Activated T-cell treated with anti-CD3 and anti-CD28 coated beads for 24 hours (primary cell): Measurements from ENCODE around the gene DOP1B.
"Not testable (repeated sequence)": the region's sequence is repeated elsewhere in the genome, so short reads cannot be mapped to it uniquely, and the experiment has no call there.

Experiments
- DNase-seq: peaks from one replicate; pipeline ENCODE4 v3.0.0-alpha.2; 2020; ENCODE audit warnings: low read depth

DOP1B gene

DNA sequence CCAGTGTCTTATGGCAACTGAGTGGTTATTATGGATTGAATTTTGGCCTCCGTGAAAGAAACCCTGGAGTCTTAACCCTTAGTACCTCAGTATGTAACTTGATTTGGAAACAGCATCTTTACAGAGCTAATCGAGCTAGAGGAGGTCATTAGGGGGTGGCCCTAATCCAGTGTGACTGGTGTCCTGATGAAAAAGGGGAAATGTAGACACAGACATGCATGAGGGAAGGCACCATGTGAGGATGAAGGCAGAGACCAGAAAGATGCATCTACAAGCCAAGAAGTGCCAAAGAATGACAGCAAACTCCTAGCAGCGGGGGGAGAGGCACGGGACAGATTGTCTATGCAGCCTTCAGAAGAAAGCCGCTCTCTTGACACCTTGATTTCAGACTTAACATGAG lies 14.7 kb downstream of the DOP1B start:
- DNase-seq, result no peak

DNA sequence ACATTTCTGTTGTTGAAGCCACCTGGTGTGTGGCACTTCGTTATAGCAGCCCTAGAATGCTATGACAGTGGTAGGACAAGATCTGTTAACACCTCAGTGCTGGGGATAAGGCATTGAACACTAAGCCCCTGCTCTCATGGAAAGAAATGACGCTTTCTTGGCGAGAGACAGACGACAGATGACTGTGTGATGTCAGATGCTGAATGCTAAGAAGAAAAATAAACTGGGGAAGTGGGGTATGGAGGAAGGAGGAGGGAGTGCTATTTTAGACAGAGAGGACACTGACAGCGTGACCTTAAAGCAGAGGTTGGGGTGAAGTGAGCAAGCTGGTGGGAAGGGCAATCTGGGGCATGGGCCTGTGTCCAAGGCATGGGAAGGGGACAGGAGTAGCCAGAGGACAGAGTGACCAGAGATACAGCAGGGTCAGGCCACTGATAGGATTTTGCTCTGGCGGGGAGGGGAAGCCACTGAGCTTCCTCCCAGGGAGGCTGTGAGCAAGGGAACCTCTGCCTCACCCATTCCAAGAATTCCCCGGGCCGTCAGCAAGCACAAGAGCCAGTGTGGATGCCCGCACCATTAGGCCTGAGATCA lies 15.2 kb downstream of the DOP1B start:
- no peak for DNase-seq

DNA sequence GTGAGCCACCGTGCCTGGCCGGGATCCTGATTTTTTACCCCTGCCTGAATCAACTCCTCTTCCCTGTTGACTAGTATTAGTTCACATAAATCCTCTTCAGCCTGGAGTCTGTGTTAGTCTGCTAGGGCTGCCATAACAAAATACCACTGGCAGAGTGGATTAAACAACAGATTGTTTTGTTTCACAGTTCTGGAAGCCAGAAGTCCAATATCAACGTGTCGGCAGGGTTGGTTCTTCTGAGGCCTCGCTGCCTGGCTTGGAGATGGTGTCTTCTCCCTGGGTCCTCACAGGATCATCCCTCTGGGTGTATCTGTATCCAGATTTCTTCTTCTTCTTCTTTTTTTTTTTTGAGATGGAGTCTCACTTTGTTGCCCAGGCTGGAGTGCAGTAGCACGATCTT lies 18.2 kb downstream of the DOP1B start:
- no peak for DNase-seq

DNA sequence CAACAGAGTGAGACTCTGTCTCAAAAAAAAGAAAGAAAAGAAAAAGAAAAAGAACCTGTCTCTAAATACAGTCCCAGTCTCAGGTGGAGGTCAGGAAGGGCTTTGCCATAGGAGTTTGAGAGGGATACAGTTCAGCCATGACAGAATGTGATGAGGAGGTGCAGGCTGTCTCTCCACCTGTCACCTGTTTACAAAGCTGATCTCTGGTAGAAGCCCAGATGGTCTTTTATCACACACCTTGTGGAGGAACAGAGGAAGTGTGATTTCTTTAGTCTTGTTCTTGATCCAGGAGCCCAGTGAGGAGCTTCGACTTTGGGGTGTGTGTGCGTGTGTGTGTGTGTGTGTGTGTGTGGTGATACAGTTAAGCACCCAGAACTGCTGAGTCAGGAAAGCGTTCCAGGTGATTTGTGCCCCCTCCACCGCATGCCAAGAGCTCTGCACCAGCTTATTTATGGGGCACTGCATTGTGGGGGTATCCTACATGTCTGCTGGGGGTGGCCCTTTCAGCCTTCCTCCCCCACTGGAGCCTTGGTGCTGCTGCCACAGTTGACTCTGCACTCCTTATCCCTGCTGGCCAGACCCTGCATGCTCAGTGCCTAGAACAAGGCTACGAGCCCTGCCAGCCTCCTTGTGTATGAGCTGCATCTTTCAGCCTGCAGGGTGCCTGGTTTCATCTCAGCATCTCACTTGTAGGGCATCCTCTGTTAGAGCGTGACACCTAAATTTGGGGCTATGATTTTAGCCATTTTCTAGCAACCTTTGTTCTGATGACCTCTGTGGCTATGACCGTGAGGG lies 19.3 kb downstream of the DOP1B start:
- DNase-seq, result no peak

DNA sequence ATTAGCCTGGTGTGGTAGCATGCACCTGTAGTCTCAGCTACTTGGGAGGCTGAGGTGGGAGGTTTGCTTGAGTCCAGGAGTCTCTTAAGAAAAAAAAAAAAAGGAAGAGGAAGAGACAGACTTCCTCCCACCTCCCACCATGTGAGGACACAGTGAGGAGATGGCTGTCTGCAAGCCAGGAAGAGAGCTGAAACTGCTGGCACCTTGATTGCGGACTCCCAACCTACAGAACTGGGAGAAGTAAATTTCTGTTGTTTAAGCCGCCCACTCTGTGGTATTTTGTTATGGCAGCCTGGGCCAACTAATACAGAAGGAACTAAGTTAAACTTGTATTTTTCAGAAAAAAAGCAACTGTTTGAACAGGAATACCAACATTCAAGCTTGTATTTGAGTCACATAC lies 21.7 kb downstream of the DOP1B start:
- no peak for DNase-seq

DNA sequence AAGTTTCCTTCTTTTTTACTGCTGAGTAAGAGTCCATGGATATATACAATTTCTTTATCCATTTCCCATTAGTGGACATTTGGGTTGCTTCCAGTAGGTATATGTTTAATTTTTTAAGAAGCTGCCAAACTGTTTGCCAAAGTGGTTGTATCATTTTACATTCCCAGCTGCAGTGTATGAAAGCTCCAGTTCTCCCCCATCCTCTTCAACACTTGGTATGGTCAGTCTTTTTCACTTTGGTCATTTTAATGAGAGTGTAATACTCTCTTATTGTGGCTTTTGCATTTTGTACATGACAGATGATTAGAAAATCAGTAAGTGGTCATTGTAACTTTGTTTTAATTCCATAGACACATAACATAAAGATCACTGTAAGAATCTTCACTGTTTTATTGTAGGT lies 22.5 kb downstream of the DOP1B start:
- no peak for DNase-seq

DNA sequence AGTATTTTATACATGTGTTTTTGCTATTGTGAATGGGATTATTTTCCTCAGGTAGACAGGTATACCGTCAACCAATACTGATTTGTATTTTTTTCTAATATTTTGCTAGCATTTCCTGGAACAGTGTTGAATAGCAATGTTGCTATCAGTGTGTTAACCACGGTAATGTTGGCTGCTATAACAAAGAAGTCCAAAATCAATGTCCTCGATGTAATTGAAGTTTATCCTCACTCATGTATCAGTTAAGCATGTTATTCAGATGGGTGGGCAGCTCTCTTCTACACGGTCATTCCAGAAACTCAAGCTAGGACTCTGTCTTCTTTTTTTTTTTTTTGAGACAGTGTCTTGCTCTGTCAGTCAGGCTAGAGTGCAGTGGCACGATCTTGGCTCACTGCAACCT lies 24.3 kb downstream of the DOP1B start:
- no peak for DNase-seq

DNA sequence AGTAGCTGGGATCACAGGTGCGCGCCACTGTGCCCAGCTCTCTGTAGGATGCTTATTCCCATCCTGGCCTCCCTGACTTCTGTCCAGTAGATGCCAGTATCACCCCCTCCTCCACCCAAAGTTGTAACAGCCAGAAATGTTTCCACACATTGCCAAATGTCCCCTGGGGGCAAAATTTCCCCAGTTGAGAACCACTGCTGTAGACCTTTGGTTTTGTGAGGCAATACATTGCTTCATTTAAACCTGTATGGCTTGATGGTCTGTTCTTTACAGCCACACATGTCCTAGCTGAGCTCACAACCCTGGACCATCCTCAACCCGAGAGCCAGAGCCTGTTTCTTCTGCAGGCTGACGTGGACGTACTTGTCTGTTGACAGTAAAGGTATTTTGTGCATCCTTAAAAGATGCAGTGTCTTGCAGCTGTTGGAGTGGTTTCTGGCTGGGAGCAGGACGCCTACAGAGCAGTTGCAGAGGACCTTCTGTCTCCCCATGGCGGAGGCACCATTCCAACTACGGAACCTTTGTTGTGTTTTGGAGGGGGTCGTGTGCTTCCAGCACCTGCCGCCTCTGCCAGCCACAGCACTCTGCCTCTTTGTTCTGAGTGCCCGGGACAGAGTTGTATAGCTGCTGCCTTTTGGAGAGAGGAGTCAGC lies 26.6 kb downstream of the DOP1B start:
- no peak for DNase-seq

DNA sequence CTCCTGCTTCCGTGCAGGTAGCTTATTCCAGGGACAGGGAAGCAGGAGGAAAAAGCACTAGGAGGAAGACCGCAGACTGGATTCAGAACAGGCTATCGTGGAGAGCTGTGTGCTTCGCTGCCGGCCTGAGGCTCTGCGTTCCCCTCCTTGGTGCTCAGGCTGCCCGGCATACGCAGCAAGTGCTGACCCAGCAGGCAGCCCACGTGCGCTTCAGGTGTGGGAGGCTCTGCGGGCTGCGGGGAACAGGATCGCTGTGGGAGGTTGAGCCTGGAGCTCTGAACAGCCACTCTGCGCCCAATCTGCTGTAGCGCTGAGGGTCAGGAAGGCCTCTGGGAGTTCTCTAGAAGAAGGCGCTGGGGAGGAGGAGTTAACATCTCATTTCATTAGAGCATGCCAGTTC lies 27.9 kb downstream of the DOP1B start:
- DNase-seq, result no peak

DNA sequence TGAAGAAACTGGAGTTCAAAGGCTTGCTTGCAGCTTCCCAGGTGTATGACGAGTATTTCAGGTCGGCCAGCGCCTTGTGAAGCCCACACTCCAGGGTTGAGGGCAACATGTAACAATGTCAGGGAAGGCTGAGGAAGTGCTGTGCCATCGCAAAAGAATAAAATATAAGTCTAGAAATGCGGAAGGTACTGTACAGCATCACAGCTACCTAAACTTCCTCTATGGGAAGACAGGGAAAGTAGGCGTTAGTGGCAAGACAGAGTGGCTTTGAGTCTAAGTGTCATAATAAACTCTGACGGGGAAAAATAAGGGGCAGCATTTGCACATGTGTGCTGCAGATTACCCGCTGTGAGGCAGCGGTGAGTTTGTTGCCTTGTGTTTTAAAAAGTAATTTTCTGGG lies 28.9 kb downstream of the DOP1B start:
- no peak for DNase-seq

DNA sequence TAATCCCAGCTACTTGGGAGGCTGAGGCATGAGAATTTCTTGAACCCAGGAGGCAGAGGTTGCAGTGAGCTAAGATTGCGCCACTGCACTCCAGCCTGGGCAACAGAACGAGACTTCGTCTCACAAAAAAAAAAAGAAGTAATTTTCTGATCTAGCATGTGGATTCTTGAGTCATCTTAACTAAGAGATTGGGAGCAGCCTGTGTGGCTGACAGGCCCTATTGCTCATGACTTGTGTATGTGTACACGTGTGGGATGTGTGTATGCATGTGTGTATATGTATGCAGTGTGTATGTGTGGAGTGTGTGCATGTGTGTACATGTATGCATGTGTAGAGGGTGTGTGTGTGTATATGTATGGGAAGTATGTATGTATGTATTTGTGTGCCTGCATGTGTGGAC lies 29.5 kb downstream of the DOP1B start:
- DNase-seq, result no peak

DNA sequence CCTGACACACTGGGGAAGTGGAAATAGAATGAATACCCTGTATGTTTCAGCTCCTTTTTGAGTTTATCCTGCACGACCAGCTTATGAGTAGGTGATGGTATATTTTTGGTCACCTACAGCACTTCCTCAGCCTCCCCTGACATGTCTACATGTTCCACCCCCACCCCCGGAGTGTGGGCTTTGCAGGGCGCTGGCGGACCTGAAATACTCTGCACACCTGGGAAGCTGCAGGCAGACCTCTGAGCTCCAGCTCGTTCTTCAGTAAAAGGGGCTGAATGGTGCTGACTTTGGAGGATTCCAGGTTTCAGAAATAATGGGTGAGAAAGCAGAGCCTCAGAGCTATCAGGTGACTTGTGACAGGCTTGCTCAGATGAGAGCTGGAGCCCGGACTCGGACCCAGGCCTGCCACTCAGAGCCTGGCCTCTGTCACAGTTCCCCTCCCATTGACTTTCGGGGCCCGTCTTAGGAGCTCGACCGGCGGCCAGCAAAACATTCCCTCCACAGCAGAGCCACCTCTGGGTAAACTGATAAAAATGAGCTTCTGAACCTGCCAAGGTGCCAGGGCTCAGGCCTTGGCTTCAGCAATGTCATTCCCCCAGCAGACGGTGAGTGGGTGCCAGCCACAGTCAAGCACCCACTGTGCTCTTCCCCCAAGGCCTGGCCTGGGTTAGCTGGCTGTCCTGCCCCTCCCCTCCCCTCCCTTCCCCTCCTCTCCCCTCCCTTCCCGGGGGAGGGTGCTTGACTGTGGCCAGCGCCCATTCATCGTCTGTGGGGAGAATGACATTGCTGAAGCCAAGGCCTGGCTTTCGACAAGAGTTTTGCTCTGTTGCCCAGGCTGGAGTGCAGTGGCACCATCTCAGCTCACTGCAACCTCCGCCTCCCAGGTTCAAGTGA lies 30.1 kb downstream of the DOP1B start:
- no peak for DNase-seq

DNA sequence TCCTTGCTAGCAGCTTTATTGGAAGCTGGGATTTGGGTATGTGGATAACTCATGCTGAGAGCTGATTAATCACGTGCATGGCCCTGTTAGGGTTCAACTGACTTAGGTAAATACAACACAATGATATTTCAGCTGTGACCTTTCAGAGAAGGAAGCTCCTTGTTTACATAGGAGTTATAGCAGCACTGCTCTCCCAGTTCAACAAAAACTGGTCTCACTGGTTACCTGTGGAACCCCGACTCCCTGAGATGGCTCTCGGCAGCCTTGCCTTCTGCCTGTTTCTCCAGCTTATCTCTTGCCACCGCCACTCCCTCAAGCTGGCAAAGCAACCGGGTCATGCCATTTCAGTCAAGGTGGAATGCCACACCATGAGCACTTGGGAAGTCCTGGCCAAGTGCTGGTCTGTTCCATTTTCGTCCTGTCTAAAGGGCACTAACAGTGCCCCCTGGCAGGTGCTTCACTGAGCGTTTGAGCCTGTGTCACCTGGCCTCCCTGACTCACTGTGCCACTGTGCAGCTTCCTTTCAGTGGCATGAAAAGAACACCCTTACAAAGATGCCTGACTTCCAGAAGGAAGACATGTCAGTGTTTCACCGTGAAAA lies 31.6 kb downstream of the DOP1B start:
- DNase-seq, result no peak

DNA sequence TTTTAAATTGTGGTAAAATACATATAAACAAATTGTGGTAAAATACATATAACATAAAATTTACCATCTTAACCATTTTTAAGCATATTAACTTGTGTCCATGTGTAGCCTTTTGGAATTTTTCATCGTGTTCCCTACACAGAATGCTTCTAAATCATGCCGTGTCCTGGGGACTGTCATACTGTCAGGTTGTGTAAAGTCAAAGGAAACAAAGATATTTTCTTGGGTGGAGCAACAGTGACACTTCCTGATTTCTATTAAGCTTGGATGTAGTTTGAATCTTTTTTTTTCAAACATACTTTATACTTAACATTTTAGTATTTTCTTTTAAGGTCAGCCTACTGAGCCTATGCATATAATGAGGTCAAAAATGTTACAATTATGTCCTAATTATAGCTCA lies 32.3 kb downstream of the DOP1B start:
- DNase-seq, result no peak

DNA sequence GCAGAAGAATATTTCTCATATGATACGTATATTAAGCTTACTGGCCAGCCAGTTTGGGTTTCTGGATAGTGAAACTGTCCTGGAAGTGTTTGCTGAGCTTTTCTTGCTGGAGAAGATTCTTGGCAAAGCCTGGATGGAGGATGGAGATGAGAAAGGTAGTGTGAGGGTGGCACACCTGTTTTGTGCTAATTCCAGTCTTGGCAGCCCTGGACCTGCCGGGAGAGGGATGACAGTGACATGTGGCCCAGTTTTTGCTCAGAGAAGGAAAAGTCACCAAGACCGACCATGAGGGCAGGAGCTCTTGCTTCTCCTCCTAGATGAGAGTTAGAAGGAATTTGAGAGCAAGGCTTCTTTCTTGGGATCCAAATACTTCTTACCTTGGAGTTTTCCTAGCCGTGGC lies 34.1 kb downstream of the DOP1B start:
- DNase-seq, result no peak

DNA sequence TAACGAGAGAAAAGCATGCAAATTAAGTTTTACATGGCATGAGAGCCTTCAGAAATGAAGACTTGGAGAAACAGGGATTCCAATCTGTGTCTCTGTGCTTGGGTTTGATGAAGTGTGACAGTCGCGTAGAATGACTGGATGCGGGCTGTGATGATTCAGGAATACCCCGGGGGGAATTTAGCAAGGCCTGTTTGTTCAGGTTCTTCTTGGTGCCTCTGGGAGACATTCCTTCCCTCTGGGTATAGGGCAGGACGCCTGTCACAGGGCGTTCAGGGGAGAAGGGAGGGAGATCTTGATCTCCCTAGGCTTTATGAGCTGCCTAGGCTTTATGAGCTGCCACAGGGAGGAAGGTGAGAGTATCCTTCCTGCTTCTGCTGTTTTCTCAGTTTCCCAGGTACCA lies 36.6 kb downstream of the DOP1B start:
- DNase-seq, result no peak

DNA sequence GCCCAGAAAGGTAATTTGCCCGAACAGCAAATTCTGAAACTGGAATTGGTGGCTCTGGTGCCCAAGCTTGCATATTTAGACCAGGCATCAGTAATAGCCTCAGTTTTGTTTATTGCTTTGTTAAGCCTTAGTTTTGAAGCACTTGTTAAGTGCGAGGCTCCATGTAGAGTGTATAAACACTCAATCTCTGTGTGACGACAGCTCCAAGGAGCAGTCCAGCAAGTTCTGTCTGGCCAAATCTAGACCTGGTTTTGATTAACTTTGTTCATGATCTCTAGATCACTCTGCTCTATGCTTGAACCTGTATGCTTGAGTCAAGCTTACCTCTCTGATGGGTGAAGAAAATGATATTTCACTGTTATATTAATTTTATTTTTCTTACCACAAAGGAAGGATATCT lies 37.4 kb downstream of the DOP1B start:
- no peak for DNase-seq

DNA sequence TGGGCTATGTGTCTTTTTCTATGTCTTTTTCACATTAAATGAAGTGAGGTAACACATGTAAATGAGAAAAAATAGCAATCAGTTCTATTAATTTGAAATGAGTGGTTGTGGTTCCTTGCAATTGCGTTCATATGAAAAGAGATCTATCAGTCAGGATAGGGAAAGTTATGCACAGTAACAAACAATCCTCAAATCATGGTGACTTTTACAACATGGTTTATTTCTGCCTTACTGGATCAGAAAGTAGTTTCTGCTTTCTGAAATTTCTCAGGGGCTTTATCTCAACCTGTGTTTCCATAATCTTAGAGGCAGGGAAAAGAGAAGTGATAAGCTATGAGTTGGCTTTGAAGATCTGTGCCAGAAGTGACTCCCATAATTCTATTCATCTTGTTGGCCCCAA lies 39.0 kb downstream of the DOP1B start:
- no peak for DNase-seq

DNA sequence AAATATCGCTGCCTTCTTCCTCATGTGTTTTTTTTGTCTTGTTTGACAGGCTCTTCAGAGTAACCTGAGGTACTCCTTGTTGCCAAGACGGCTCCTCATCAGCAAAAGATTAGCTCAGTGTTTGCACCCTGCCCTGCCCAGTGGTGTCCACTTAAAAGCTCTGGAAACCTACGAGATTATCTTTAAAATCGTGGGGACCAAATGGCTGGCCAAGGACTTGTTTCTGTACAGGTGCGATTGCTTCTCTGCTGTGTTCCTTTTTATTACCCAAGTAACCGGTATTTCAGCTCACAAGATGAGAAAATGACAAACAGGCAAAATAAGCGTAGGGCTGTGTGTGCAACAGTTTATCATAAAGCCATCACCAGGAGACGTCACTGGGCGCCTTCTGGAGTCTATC lies 42.4 kb downstream of the DOP1B start:
- no peak for DNase-seq

DNA sequence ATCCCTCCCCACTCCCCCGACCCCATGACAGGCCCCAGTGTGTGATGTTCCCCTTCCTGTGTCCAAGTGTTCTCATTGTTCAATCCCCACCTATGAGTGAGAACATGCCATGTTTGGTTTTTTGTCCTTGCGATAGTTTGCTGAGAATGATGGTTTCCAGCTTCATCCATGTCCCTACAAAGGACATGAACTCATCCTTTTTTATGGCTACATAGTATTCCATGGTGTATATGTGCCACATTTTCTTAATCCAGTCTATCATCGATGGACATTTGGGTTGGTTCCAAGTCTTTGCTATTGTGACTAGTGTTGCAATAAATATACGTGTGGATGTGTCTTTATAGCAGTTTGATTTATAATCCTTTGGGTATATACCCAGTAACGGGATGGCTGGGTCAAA lies 43.0 kb downstream of the DOP1B start:
- DNase-seq, result not testable (repeated sequence)

DNA sequence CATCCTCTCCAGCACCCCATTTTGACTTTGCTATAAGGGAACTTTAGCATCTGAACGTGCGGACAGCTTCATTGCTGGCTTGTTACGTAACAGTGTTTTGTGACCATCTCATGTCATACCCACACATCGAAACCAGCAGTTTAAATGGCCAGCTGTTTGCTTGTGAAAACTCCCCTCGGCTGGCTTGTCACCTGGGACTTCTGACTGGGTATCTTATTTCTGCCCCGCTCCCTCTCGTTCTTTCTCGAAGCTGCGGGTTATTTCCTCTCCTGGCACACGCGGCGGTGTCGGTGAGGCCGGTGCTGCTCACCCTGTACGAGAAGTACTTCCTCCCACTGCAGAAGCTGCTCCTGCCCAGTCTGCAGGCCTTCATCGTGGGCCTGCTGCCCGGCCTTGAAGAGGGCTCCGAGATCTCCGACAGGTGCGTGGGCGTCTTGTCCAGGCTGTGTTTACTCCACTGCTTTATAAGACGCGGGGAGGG lies 43.5 kb downstream of the DOP1B start:
- DNase-seq, result no peak
